ENCODE measurements around the gene PCBP2.
"Not testable (repeated sequence)": the region's sequence is repeated elsewhere in the genome, so short reads cannot be mapped to it uniquely, and the experiment has no call there.

The PCBP2 gene

GRCh38 chr12:53451661-53452158, at the start of gene PCBP2:
Gene PCBP2, plus strand, starts transcription at chr12:53452102. Its CDS starts 2,699 bp downstream, at chr12:53454801.
- DNase-seq = peak; percentile 58

- DNase-seq = not testable (repeated sequence)
Measured at GRCh38 chr12:53402351-53402750, 49.6 kb upstream of the PCBP2 start.

- no peak for DNase-seq
Measured at GRCh38 chr12:53402871-53403270, 49.0 kb upstream of the PCBP2 start.

- DNase-seq = no peak
Measured at GRCh38 chr12:53410951-53411350, 41.0 kb upstream of the PCBP2 start.

GRCh38 chr12:53413485-53414204, 38.3 kb upstream of the PCBP2 start:
- no peak for DNase-seq

- no peak for DNase-seq
Measured at GRCh38 chr12:53414756-53415417, 37.0 kb upstream of the PCBP2 start.

GRCh38 chr12:53415752-53416389, 36.0 kb upstream of the PCBP2 start:
- not testable (repeated sequence) for DNase-seq

- DNase-seq = not testable (repeated sequence)
Measured at GRCh38 chr12:53417291-53417816, 34.5 kb upstream of the PCBP2 start.

GRCh38 chr12:53418221-53418620, 33.7 kb upstream of the PCBP2 start:
- DNase-seq = no peak

GRCh38 chr12:53419756-53420155, 32.1 kb upstream of the PCBP2 start:
- no peak for DNase-seq

- not testable (repeated sequence) for DNase-seq
Measured at GRCh38 chr12:53422247-53422646, 29.7 kb upstream of the PCBP2 start.

- DNase-seq = no peak
Measured at GRCh38 chr12:53423597-53423996, 28.3 kb upstream of the PCBP2 start, which contains the start of gene AMHR2. Gene AMHR2, plus strand, starts transcription at chr12:53423855. Its CDS starts 80 bp downstream, at chr12:53423935.

GRCh38 chr12:53424626-53425514, 27.0 kb upstream of the PCBP2 start:
- no peak for DNase-seq

- DNase-seq = no peak
Measured at GRCh38 chr12:53425515-53426150, 26.3 kb upstream of the PCBP2 start.

- no peak for DNase-seq
Measured at GRCh38 chr12:53427905-53428594, 23.9 kb upstream of the PCBP2 start.

- DNase-seq = no peak
Measured at GRCh38 chr12:53428741-53429140, 23.2 kb upstream of the PCBP2 start.

- DNase-seq = no peak
Measured at GRCh38 chr12:53430116-53430515, 21.8 kb upstream of the PCBP2 start.

- no peak for DNase-seq
Measured at GRCh38 chr12:53431187-53431586, 20.7 kb upstream of the PCBP2 start.

GRCh38 chr12:53435326-53435725, 16.6 kb upstream of the PCBP2 start:
- DNase-seq = not testable (repeated sequence)

- not testable (repeated sequence) for DNase-seq
Measured at GRCh38 chr12:53439582-53439981, 12.3 kb upstream of the PCBP2 start.
